NCI-H187 treated with DMSO at 0.1 percent for 48 hours (cell line): ENCODE results near the gene RABGAP1.

Source experiments
- DNase-seq: peaks from one replicate; lab custom pipeline; 2025; lab: John Stamatoyannopoulos, UW

The RABGAP1 gene

DNA sequence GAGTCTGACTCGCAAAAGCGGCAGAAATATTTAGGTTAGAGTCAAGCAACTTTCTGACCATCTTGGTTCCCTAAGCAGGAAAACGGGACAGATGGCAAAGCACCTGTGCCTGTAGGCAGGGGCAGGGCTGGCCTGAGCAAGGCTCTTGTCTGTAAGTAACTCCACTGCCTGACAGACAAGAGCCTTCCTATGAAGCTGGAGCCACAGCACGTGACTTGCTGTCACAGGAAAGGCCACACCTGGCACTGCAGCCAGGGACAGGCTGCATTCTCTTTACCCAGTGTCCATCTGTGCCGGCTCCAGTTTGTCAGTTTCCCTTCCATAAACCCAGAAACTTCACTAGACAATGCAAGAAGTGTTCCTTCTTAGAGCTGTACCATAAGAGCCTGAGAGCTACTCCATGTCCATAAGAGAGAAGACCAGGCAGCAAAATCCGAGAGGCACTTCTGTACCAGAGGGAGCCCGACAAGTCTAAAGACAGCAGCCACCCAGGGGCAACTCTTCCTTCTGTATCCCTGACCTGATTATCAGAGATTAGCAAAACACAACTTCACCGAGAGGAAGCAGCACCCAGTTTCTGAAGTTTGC is 170.7 kb downstream of the RABGAP1 start:
- no peak for DNase-seq

GRCh38 chr9:123112015-123112975 is 171.5 kb downstream of the RABGAP1 start:
- no peak for DNase-seq

GRCh38 chr9:123113185-123113584 is 172.4 kb downstream of the RABGAP1 start:
- DNase-seq = no peak

GRCh38 chr9:123115146-123115913 is 174.5 kb downstream of the RABGAP1 start:
- no peak for DNase-seq

DNA sequence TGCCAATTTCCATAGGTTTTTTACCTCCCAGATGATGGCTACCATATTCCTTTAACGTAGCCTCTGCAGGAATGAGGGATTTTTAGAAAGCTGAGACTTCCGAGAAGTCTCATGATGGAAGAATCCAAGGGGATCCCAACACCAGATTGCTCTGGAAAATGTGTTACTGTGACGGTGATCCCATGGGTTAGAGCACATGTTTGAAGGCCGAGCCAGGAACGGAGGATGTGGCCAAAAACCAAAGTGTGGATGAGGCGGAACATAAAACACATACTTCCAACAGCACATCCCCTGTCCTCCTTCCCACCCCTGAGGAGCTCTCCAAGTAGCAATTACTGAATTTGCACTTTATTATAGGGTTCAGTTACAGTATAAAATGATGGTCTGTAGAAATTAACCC is 175.2 kb downstream of the RABGAP1 start:
- DNase-seq = no peak

- DNase-seq = peak; percentile 26
These were observed 178.7 kb downstream of the RABGAP1 start for GRCh38 chr9:123119566-123119965.

DNA sequence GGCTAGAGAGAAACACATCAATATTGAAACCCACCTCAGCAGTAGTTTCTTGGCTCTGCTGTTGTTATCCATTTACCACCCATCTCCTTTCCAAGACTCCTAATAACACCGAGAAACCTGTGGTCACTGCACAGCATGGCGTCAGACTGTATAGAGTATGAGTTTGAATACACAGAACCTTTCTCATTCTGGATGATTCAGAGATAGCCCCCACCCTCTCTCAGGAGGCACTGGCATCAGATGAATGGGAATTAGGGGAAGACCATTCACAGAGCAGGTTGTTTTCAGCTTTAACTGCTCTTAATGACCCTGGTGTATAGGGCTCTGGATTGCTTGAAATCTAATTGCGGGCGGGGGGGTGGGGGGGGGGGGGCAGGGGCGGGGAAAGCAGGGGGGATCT is 179.3 kb downstream of the RABGAP1 start:
- no peak for DNase-seq

- DNase-seq = no peak
These were observed 180.1 kb downstream of the RABGAP1 start for GRCh38 chr9:123120953-123121352.

DNA sequence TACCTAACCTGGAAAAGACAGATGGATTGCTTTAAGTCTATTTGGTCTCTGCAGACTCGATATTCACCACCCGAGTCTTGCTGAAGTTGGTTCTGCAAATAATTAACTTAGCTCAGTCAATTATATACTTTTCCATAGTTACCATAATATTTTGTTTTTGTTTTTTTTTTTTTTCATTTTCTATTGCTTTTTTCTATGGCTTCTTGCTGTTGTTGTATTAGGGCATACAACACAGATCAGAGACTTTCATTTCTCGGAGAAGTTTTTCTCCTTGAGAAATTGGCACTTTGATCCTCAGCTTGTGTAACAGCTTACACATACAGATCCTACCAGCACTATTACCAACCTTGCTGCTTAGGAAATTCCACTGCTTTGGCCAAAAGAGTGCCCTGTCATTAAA is 180.6 kb downstream of the RABGAP1 start:
- DNase-seq = no peak

GRCh38 chr9:123127512-123128075 is 186.8 kb downstream of the RABGAP1 start:
- DNase-seq = no peak

- no peak for DNase-seq
These were observed 187.8 kb downstream of the RABGAP1 start for GRCh38 chr9:123128591-123128990.

GRCh38 chr9:123129423-123129822 is 188.6 kb downstream of the RABGAP1 start:
- DNase-seq = no peak

GRCh38 chr9:123131258-123131657 is 190.4 kb downstream of the RABGAP1 start:
- DNase-seq = no peak

DNA sequence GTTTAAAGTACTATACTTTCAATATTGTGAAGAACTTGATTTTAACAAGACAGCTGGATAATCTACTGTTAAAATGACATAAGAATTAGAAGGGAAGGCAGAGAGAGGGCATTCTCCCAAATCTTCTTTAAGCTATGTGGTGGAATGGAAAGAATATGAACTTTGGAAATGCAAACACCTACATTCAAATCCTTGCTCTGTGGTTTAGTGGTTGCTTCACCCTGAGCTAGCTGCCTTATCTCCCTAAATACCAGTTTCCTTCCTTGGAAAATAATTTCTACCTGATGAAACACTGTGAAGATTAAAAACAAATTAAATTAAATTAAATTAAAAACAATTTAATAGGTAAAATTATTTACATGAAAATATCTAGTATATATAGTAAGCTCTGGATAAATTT is 191.2 kb downstream of the RABGAP1 start:
- no peak for DNase-seq

GRCh38 chr9:123132696-123133095 is 191.9 kb downstream of the RABGAP1 start:
- DNase-seq = no peak

DNA sequence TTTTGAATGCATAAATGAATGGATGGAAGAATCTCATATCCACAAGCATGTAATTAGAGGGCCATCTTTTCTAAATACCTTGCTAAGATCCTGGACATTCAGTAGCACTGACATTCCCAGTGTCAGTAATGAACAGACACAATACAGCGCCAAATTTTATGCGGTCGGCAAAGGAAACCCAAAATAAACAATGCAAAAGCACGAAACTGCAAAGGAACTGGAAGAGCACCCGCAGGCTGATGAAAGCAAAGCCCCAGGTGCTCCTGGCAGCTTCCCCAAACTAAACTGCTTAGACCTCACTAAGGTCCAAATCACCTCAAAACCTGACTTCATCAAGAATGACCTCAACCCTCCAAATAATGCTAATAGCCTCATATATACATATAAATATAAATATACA is 194.6 kb downstream of the RABGAP1 start:
- no peak for DNase-seq

GRCh38 chr9:123138163-123138562 is 197.3 kb downstream of the RABGAP1 start:
- DNase-seq = no peak

DNA sequence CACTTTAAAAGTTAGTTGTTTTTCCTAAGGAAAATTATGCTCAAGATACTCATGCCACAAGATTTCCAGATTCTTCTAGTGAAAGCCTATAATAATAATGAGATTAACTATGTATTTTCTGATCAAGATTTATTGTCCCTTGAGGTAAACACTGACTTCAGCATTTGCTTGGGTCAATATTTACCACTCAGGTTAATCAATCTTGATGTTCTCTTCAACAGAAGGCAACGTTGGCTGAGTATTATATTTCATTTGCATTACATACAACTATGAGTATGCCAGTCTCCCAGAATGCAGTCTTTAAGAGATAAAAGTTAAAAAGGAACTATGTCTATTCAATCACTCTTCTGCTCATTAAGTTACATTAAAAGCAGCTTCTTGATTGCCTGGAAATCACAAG is 208.2 kb downstream of the RABGAP1 start:
- DNase-seq = no peak

DNA sequence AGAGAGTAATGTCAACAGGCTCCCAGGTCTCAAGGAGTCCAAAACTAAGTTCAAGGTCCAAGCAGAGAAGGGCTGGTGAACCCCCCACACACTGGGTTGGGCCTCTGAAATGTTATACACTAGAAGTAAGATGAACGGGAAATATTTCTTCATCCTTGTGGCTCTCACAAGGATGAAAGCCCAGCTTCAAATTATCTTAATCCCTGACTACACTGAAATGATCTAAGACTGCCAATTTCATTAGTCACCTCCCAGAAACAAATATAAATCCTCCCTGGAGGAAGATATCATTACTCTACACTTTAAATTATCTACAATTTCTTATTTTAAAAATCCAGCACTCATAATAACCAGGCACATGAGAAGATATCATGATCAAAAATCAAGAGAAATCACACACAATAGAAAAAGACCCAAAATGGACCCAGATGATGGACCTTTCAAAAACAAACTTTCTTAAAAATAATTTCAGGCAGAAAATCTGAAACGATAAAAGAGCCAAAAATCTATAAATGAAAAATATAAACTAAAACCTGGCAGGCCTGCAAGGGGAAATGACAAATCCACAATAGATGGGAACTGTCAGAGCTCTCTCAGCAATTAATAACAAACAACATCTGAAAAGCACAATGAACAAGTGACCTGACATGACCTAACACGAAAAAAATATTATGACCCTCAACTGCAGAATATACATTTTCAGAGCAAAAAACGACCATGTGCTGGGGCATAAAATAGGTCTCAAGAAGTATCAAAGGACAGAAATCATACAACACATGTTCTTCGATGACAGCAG is 210.1 kb downstream of the RABGAP1 start:
- DNase-seq = no peak
